ENCODE data around the gene ARL8A. TPM values are rescaled to one million over a fixed set of nuclear protein-coding genes. Genes with fewer than 3 reads are reported as not detected.

ARL8A gene
- total and polyA plus RNA-seq, 5 donors from 2014 or later, result 6.6 to 84.1 (median 7.9) TPM

GRCh38 chr1:202158810-202159533 lies 14.4 kb upstream of the ARL8A start:
- peaks cover 4% of the 10 kb centered on the region for H3K27me3 Mint-ChIP-seq

GRCh38 chr1:202157945-202158344 lies 13.4 kb upstream of the ARL8A start:
- Mint-ChIP-seq H3K9me3 (no peaks in the 10 kb centered on the region), H3K4me1 (peaks cover 12 to 82% (median 58%) of the 10 kb centered on the region in 4 donors), H3K27ac (peak overlapping the region in 2 of 3 donors; percentile 7 to 100), H3K4me3 (peak overlapping the region; percentile 90 to 99 (median 98)), H3K27me3 (peaks cover 4% of the 10 kb centered on the region), H3K36me3 (peaks cover 22% of the 10 kb centered on the region)
- peaks cover 84% of the 10 kb centered on the region for H3K4me1 ChIP-seq (ENCODE audit: control insufficient read depth, insufficient read depth, low read length, poor library complexity, severe bottlenecking)
- ATAC-seq (ENCODE audit: low read depth in 2 of 2) (no peak), DNase-seq (no peak)
- H3K36me3 ChIP-seq (ENCODE audit: control insufficient read depth, insufficient read depth, low read length), result peaks cover 42% of the 10 kb centered on the region
- H3K9me3 ChIP-seq (ENCODE audit: control insufficient read depth in 2 of 2, low read length in 2 of 2), result no peaks in the 10 kb centered on the region
- H3K27ac ChIP-seq (ENCODE audit: insufficient read depth, low read length, poor library complexity, severe bottlenecking), result peak overlapping the region; percentile 93
- no peaks in the 10 kb centered on the region for H3K27me3 ChIP-seq (ENCODE audit: control insufficient read depth, insufficient read depth, low read length)
- H3K4me3 ChIP-seq (ENCODE audit: low read depth, low read length), result peak overlapping the region; percentile 89

More at GRCh38 chr1:202158810-202159533, 14.4 kb upstream of the ARL8A start:
- peaks cover 12 to 92% (median 64%) of the 10 kb centered on the region in 4 donors for H3K4me1 Mint-ChIP-seq
- Histone ChIP-seq H3K4me1 (ENCODE audit: control insufficient read depth, insufficient read depth, low read length, poor library complexity, severe bottlenecking) (peaks cover 94% of the 10 kb centered on the region), H3K36me3 (ENCODE audit: control insufficient read depth, insufficient read depth, low read length) (peaks cover 32% of the 10 kb centered on the region), H3K27me3 (ENCODE audit: control insufficient read depth, insufficient read depth, low read length) (no peaks in the 10 kb centered on the region), H3K4me3 (ENCODE audit: low read depth, low read length) (peak overlapping the region; percentile 89), H3K27ac (ENCODE audit: insufficient read depth, low read length, poor library complexity, severe bottlenecking) (peak overlapping the region; percentile 93), H3K9me3 (ENCODE audit: control insufficient read depth in 2 of 2, low read length in 2 of 2) (no peaks in the 10 kb centered on the region)
- no peaks in the 10 kb centered on the region for H3K9me3 Mint-ChIP-seq
- peaks cover 15% of the 10 kb centered on the region for H3K36me3 Mint-ChIP-seq
- ATAC-seq (ENCODE audit: low read depth in 2 of 2), result no peak
- H3K4me3 Mint-ChIP-seq, result peak overlapping the region; percentile 90 to 99 (median 98)
- peak in 2 of 3 donors; percentile 10 to 45 for DNase-seq
- peak overlapping the region; percentile 98 to 100 (median 99) for H3K27ac Mint-ChIP-seq

- ATAC-seq (ENCODE audit: low read depth in 2 of 2) (no peak), DNase-seq (no peak)
- Histone ChIP-seq H3K4me1 (ENCODE audit: control insufficient read depth, insufficient read depth, low read length, poor library complexity, severe bottlenecking) (peaks cover 71% of the 10 kb centered on the region), H3K4me3 (ENCODE audit: low read depth, low read length) (no peak overlapping the region), H3K36me3 (ENCODE audit: control insufficient read depth, insufficient read depth, low read length) (peaks cover 55% of the 10 kb centered on the region), H3K27ac (ENCODE audit: insufficient read depth, low read length, poor library complexity, severe bottlenecking) (peak overlapping the region; percentile 55), H3K27me3 (ENCODE audit: control insufficient read depth, insufficient read depth, low read length) (no peaks in the 10 kb centered on the region), H3K9me3 (ENCODE audit: control insufficient read depth in 2 of 2, low read length in 2 of 2) (no peaks in the 10 kb centered on the region)
- H3K9me3 Mint-ChIP-seq, result no peaks in the 10 kb centered on the region
- H3K27me3 Mint-ChIP-seq, result peaks cover 4% of the 10 kb centered on the region
- no peak overlapping the region for H3K27ac Mint-ChIP-seq
- H3K4me3 Mint-ChIP-seq, result peak overlapping the region in 3 of 4 donors; percentile 37 to 90 (median 73)
- peaks cover 12 to 69% (median 49%) of the 10 kb centered on the region in 4 donors for H3K4me1 Mint-ChIP-seq
- peaks cover 22% of the 10 kb centered on the region for H3K36me3 Mint-ChIP-seq
These were observed 12.1 kb upstream of the ARL8A start for GRCh38 chr1:202156590-202156989.

GRCh38 chr1:202155478-202156021 lies 11.0 kb upstream of the ARL8A start:
- Mint-ChIP-seq H3K4me1 (peaks cover 12 to 63% (median 45%) of the 10 kb centered on the region in 4 donors), H3K27ac (peak overlapping the region; percentile 34 to 87 (median 64)), H3K9me3 (no peaks in the 10 kb centered on the region), H3K4me3 (peak overlapping the region in 1 of 4 donors; percentile 90), H3K36me3 (peaks cover 30% of the 10 kb centered on the region), H3K27me3 (peaks cover 1% of the 10 kb centered on the region)
- Histone ChIP-seq H3K36me3 (ENCODE audit: control insufficient read depth, insufficient read depth, low read length) (peaks cover 66% of the 10 kb centered on the region), H3K9me3 (ENCODE audit: control insufficient read depth in 2 of 2, low read length in 2 of 2) (no peaks in the 10 kb centered on the region), H3K27ac (ENCODE audit: insufficient read depth, low read length, poor library complexity, severe bottlenecking) (peak overlapping the region; percentile 73), H3K4me3 (ENCODE audit: low read depth, low read length) (peak overlapping the region; percentile 7), H3K4me1 (ENCODE audit: control insufficient read depth, insufficient read depth, low read length, poor library complexity, severe bottlenecking) (peaks cover 60% of the 10 kb centered on the region), H3K27me3 (ENCODE audit: control insufficient read depth, insufficient read depth, low read length) (no peaks in the 10 kb centered on the region)
- ATAC-seq (ENCODE audit: low read depth in 2 of 2) (no peak), DNase-seq (no peak)

GRCh38 chr1:202154766-202155477 lies 10.4 kb upstream of the ARL8A start:
- Mint-ChIP-seq H3K9me3 (no peaks in the 10 kb centered on the region), H3K4me3 (peak overlapping the region in 3 of 4 donors; percentile 10 to 90 (median 63)), H3K27ac (peak overlapping the region; percentile 64 to 86 (median 84)), H3K36me3 (peaks cover 31% of the 10 kb centered on the region), H3K27me3 (no peaks in the 10 kb centered on the region), H3K4me1 (peaks cover 12 to 56% (median 44%) of the 10 kb centered on the region in 4 donors)
- H3K36me3 ChIP-seq (ENCODE audit: control insufficient read depth, insufficient read depth, low read length), result peaks cover 72% of the 10 kb centered on the region
- no peaks in the 10 kb centered on the region for H3K27me3 ChIP-seq (ENCODE audit: control insufficient read depth, insufficient read depth, low read length)
- H3K4me1 ChIP-seq (ENCODE audit: control insufficient read depth, insufficient read depth, low read length, poor library complexity, severe bottlenecking), result peaks cover 54% of the 10 kb centered on the region
- peak in 2 of 3 donors; percentile 60 to 75 for DNase-seq
- no peaks in the 10 kb centered on the region for H3K9me3 ChIP-seq (ENCODE audit: control insufficient read depth in 2 of 2, low read length in 2 of 2)
- ATAC-seq (ENCODE audit: low read depth in 2 of 2), result peak; percentile 73 to 80
- peak overlapping the region; percentile 35 for H3K4me3 ChIP-seq (ENCODE audit: low read depth, low read length)
- H3K27ac ChIP-seq (ENCODE audit: insufficient read depth, low read length, poor library complexity, severe bottlenecking), result peak overlapping the region; percentile 73

- H3K27ac Mint-ChIP-seq, result peak overlapping the region; percentile 64 to 86 (median 84)
- Histone ChIP-seq H3K4me3 (ENCODE audit: low read depth, low read length) (peak overlapping the region; percentile 35), H3K27me3 (ENCODE audit: control insufficient read depth, insufficient read depth, low read length) (no peaks in the 10 kb centered on the region), H3K27ac (ENCODE audit: insufficient read depth, low read length, poor library complexity, severe bottlenecking) (peak overlapping the region; percentile 73), H3K36me3 (ENCODE audit: control insufficient read depth, insufficient read depth, low read length) (peaks cover 76% of the 10 kb centered on the region), H3K9me3 (ENCODE audit: control insufficient read depth in 2 of 2, low read length in 2 of 2) (no peaks in the 10 kb centered on the region), H3K4me1 (ENCODE audit: control insufficient read depth, insufficient read depth, low read length, poor library complexity, severe bottlenecking) (peaks cover 47% of the 10 kb centered on the region)
- peaks cover 12 to 50% (median 40%) of the 10 kb centered on the region in 4 donors for H3K4me1 Mint-ChIP-seq
- no peaks in the 10 kb centered on the region for H3K9me3 Mint-ChIP-seq
- DNase-seq, result no peak
- no peaks in the 10 kb centered on the region for H3K27me3 Mint-ChIP-seq
- H3K36me3 Mint-ChIP-seq, result peaks cover 28% of the 10 kb centered on the region
- H3K4me3 Mint-ChIP-seq, result peak overlapping the region in 2 of 4 donors; percentile 63 to 90
- ATAC-seq (ENCODE audit: low read depth in 2 of 2), result no peak
These were observed 9.7 kb upstream of the ARL8A start for GRCh38 chr1:202154148-202154765.

- Histone ChIP-seq H3K27ac (ENCODE audit: insufficient read depth, low read length, poor library complexity, severe bottlenecking) (no peak overlapping the region), H3K27me3 (ENCODE audit: control insufficient read depth, insufficient read depth, low read length) (no peaks in the 10 kb centered on the region), H3K9me3 (ENCODE audit: control insufficient read depth in 2 of 2, low read length in 2 of 2) (no peaks in the 10 kb centered on the region), H3K4me1 (ENCODE audit: control insufficient read depth, insufficient read depth, low read length, poor library complexity, severe bottlenecking) (peaks cover 38% of the 10 kb centered on the region), H3K36me3 (ENCODE audit: control insufficient read depth, insufficient read depth, low read length) (peaks cover 85% of the 10 kb centered on the region), H3K4me3 (ENCODE audit: low read depth, low read length) (no peak overlapping the region)
- DNase-seq (no peak), ATAC-seq (ENCODE audit: low read depth in 2 of 2) (no peak)
- Mint-ChIP-seq H3K36me3 (peaks cover 28% of the 10 kb centered on the region), H3K27me3 (no peaks in the 10 kb centered on the region), H3K4me3 (no peak overlapping the region), H3K4me1 (peaks cover 12 to 40% (median 34%) of the 10 kb centered on the region in 4 donors), H3K27ac (peak overlapping the region in 2 of 3 donors; percentile 61 to 85), H3K9me3 (no peaks in the 10 kb centered on the region)
These were observed 8.7 kb upstream of the ARL8A start for GRCh38 chr1:202153284-202153683.
